ENCODE results near the gene SPINK7. TPM values are rescaled to one million over a fixed set of nuclear protein-coding genes. Genes with fewer than 3 reads are reported as not detected.
"Not testable (repeated sequence)": the region's sequence is repeated elsewhere in the genome, so short reads cannot be mapped to it uniquely, and the experiment has no call there.

SPINK7 gene
- total RNA-seq (2021) (not detected in 2 replicates), Bru-seq, nascent RNA (not detected), BruChase-seq, experiment 1, labeled RNA remaining after a 2-hour chase (not detected), BruChase-seq, experiment 2, labeled RNA remaining after a 6-hour chase (not detected)
- long read RNA-seq, result 0 reads

DNA sequence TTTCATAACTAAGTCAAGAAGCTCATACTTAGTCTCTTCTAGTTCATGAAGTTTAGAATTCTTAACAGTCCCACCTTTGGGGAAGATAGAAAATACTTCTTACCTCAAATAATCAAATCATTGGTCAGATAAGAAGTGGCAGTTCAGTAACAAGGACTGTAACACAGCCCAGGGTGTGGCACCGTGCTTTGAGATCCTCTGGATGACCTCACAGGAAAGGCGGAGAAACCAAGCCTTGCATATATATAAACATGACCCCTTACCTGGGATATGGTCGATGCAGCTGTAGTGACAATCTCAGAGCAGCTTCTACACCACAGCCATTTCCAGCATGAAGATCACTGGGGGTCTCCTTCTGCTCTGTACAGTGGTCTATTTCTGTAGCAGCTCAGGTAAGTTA, at the start of gene SPINK7:
SPINK7 (plus strand) TSS at position 271 of the 400 bp plus-strand sequence; CDS start at position 332, 61 bp downstream.
- ChIA-PET CTCF (no interaction called here), POLR2A (ENCODE audit: unreplicated experiment) (no interaction called here)
- no peaks in the 10 kb centered on the region for H3K79me2 ChIP-seq (ENCODE audit: low read depth)
- H3K4me1 ChIP-seq (replicated peaks; ENCODE audit: insufficient read depth), result no peaks in the 10 kb centered on the region
- no peaks in the 10 kb centered on the region for H4K20me1 ChIP-seq (ENCODE audit: insufficient read depth)
- intact Hi-C loops (cut with micrococcal nuclease; ENCODE audit: unreplicated experiment), result no loop called here
- H3K9me3 ChIP-seq (ENCODE audit: insufficient read depth, low read depth), result no peaks in the 10 kb centered on the region
- no peaks in the 10 kb centered on the region for H3F3A ChIP-seq (ENCODE audit: insufficient read depth, low read depth)
- H3K27ac ChIP-seq, result no peak within 1 kb of the TSS
- H3K9me2 ChIP-seq (ENCODE audit: insufficient read depth), result no peaks in the 10 kb centered on the region
- H3K36me3 ChIP-seq (ENCODE audit: low read depth), result no peaks in the 10 kb centered on the region
- no TSS peak for BruUV-seq (replicated peaks)
- no peaks in the 10 kb centered on the region for H3K27me3 ChIP-seq (ENCODE audit: insufficient read depth, low read depth)
- no peak within 1 kb of the TSS; the same call in 1 of the 2 replicates for H2AFZ ChIP-seq
- no peak within 1 kb of the TSS for H3K4me3 ChIP-seq
- no peak within 1 kb of the TSS for H3K4me2 ChIP-seq
- DNase-seq, result no peak
- TF ChIP-seq EZH2 (IDR thresholded peaks at IDR 0.05; ENCODE audit: low read depth), result no peak
- TF ChIP-seq, protein P1, sequence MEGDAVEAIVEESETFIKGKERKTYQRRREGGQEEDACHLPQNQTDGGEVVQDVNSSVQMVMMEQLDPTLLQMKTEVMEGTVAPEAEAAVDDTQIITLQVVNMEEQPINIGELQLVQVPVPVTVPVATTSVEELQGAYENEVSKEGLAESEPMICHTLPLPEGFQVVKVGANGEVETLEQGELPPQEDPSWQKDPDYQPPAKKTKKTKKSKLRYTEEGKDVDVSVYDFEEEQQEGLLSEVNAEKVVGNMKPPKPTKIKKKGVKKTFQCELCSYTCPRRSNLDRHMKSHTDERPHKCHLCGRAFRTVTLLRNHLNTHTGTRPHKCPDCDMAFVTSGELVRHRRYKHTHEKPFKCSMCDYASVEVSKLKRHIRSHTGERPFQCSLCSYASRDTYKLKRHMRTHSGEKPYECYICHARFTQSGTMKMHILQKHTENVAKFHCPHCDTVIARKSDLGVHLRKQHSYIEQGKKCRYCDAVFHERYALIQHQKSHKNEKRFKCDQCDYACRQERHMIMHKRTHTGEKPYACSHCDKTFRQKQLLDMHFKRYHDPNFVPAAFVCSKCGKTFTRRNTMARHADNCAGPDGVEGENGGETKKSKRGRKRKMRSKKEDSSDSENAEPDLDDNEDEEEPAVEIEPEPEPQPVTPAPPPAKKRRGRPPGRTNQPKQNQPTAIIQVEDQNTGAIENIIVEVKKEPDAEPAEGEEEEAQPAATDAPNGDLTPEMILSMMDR (conservative IDR thresholded peaks at IDR 0.05), result no peak

- Histone ChIP-seq H3K36me3 (ENCODE audit: low read depth) (no peaks in the 10 kb centered on the region), H3K27me3 (ENCODE audit: insufficient read depth, low read depth) (no peaks in the 10 kb centered on the region), H4K20me1 (ENCODE audit: insufficient read depth) (no peaks in the 10 kb centered on the region), H3K9me2 (ENCODE audit: insufficient read depth) (no peaks in the 10 kb centered on the region), H3K4me3 (no peak overlapping the region), H3K27ac (no peak overlapping the region), H3K4me2 (no peak overlapping the region), H3K79me2 (ENCODE audit: low read depth) (no peaks in the 10 kb centered on the region), H3K4me1 (replicated peaks; ENCODE audit: insufficient read depth) (no peaks in the 10 kb centered on the region), H3K9me3 (ENCODE audit: insufficient read depth, low read depth) (no peaks in the 10 kb centered on the region), H2AFZ (no peak overlapping the region), H3F3A (ENCODE audit: insufficient read depth, low read depth) (no peaks in the 10 kb centered on the region)
- no TSS peak for BruUV-seq (replicated peaks)
- CTCF ChIA-PET, result interaction anchor here (0.6 kb wide), 1 partner anchor 315 kb away, joined by 3 read pairs; no protein-coding TSS in a partner anchor
- POLR2A ChIA-PET (ENCODE audit: unreplicated experiment), result no interaction called here
- intact Hi-C loops (cut with micrococcal nuclease; ENCODE audit: unreplicated experiment), result no loop called here
- DNase-seq, result no peak
- TF ChIP-seq, protein P1 (conservative IDR thresholded peaks at IDR 0.05), result no peak
- no peak for TF ChIP-seq EZH2 (IDR thresholded peaks at IDR 0.05; ENCODE audit: low read depth)
Observed at GRCh38 chr5:148267962-148268361, 44.3 kb upstream of the SPINK7 start.

- Histone ChIP-seq H3K4me2 (no peak within 1 kb of the TSS), H3K4me3 (no peak within 1 kb of the TSS), H3F3A (ENCODE audit: insufficient read depth, low read depth) (no peaks in the 10 kb centered on the region), H4K20me1 (ENCODE audit: insufficient read depth) (no peaks in the 10 kb centered on the region), H3K4me1 (replicated peaks; ENCODE audit: insufficient read depth) (no peaks in the 10 kb centered on the region), H3K27ac (no peak within 1 kb of the TSS), H2AFZ (no peak within 1 kb of the TSS), H3K9me2 (ENCODE audit: insufficient read depth) (no peaks in the 10 kb centered on the region), H3K9me3 (ENCODE audit: insufficient read depth, low read depth) (no peaks in the 10 kb centered on the region), H3K36me3 (ENCODE audit: low read depth) (no peaks in the 10 kb centered on the region), H3K79me2 (ENCODE audit: low read depth) (no peaks in the 10 kb centered on the region), H3K27me3 (ENCODE audit: insufficient read depth, low read depth) (no peaks in the 10 kb centered on the region)
- ChIA-PET CTCF (interaction anchor here (0.6 kb wide), 1 partner anchor 316 kb away, joined by 3 read pairs; no protein-coding TSS in a partner anchor), POLR2A (ENCODE audit: unreplicated experiment) (no interaction called here)
- DNase-seq, result peak; percentile 22 to 58
- BruUV-seq (replicated peaks), result no TSS peak
- intact Hi-C loops (cut with micrococcal nuclease; ENCODE audit: unreplicated experiment), result no loop called here
- TF ChIP-seq, protein P1 (conservative IDR thresholded peaks at IDR 0.05), result no peak
Observed at GRCh38 chr5:148268566-148268965, 43.7 kb upstream of the SPINK7 start, which contains the start of gene SPINK13. Gene SPINK13 (plus strand): TSS chr5:148268794. CDS start chr5:148270073, 1,279 bp downstream.

- H3K4me1 ChIP-seq (replicated peaks; ENCODE audit: insufficient read depth); H3K4me3 ChIP-seq; CTCF ChIA-PET; intact Hi-C loops (cut with micrococcal nuclease; ENCODE audit: unreplicated experiment); H2AFZ ChIP-seq; H4K20me1 ChIP-seq (ENCODE audit: insufficient read depth); H3K9me2 ChIP-seq (ENCODE audit: insufficient read depth); H3K36me3 ChIP-seq (ENCODE audit: low read depth); H3K4me2 ChIP-seq; DNase-seq; BruUV-seq (replicated peaks); H3F3A ChIP-seq (ENCODE audit: insufficient read depth, low read depth); H3K27ac ChIP-seq; H3K9me3 ChIP-seq (ENCODE audit: insufficient read depth, low read depth); H3K79me2 ChIP-seq (ENCODE audit: low read depth); H3K27me3 ChIP-seq (ENCODE audit: insufficient read depth, low read depth); POLR2A ChIA-PET (ENCODE audit: unreplicated experiment): not testable (repeated sequence)
Observed at GRCh38 chr5:148275129-148275528, 37.1 kb upstream of the SPINK7 start.

GRCh38 chr5:148280893-148281292, 31.3 kb upstream of the SPINK7 start:
- H2AFZ ChIP-seq; H3K4me3 ChIP-seq; intact Hi-C loops (cut with micrococcal nuclease; ENCODE audit: unreplicated experiment); H3K27me3 ChIP-seq (ENCODE audit: insufficient read depth, low read depth); H3K9me2 ChIP-seq (ENCODE audit: insufficient read depth); CTCF ChIA-PET; H3K4me1 ChIP-seq (replicated peaks; ENCODE audit: insufficient read depth); BruUV-seq (replicated peaks); H3K79me2 ChIP-seq (ENCODE audit: low read depth); H4K20me1 ChIP-seq (ENCODE audit: insufficient read depth); H3K9me3 ChIP-seq (ENCODE audit: insufficient read depth, low read depth); POLR2A ChIA-PET (ENCODE audit: unreplicated experiment); H3K36me3 ChIP-seq (ENCODE audit: low read depth); H3K27ac ChIP-seq; H3F3A ChIP-seq (ENCODE audit: insufficient read depth, low read depth): not testable (repeated sequence)
- peak in 1 of 2 experiments; percentile 33 for DNase-seq
- peak overlapping the region; percentile 23 for H3K4me2 ChIP-seq
